IMR-90 (cell line): ENCODE results near the gene KRT78. TPM values are rescaled to one million over a fixed set of nuclear protein-coding genes. Genes with fewer than 3 reads are reported as not detected.

Experiments
- ATAC-seq: fragments of 200-7000 bp; cut with Tn5 transposase; 2 replicates; pipeline ENCODE4 v1.9.1; 2020; ENCODE audit warnings: low read depth, mild to moderate bottlenecking, moderate library complexity
- BruUV-seq: library from RNA; stranded (reverse); fragments of 400-500 nt; replicated peaks from 2 replicates; lab custom pipeline; 2021; lab: Mats Ljungman, UMichigan
- CTCF ChIA-PET: fragments of 300-600 bp; formaldehyde crosslinking; extraction: SDS; loops from one replicate; lab custom pipeline; 2021; ENCODE audit warnings: antibody characterized with exemption; lab: Yijun Ruan, JAX
- POLR2A ChIA-PET: fragments of 300-600 bp; sonication (Branson Sonifier 250); formaldehyde crosslinking; loops from one replicate; lab custom pipeline; 2022; ENCODE audit warnings: antibody characterized with exemption; ENCODE audit not compliant: unreplicated experiment; lab: Charles Lee
- DNase-seq: peaks from one replicate; pipeline ENCODE4 v3.0.0; 2013
- H2AFZ ChIP-seq: replicated peaks from 2 replicates; pipeline ENCODE3; 2013; ENCODE audit warnings: low read length, mild to moderate bottlenecking; ENCODE audit not compliant: poor library complexity
- H2AK5ac ChIP-seq: 2 replicates; pipeline ENCODE4 v1.6.1; 2013; ENCODE audit warnings: low read depth, low read length, inconsistent platforms
- H2AK9ac ChIP-seq: replicated peaks from 2 replicates; pipeline ENCODE3; 2013; ENCODE audit warnings: mild to moderate bottlenecking, low read depth, low read length, moderate library complexity; ENCODE audit not compliant: poor library complexity
- H2BK120ac ChIP-seq: 2 replicates; pipeline ENCODE4 v1.6.1; 2013; ENCODE audit warnings: low read depth, low read length, inconsistent platforms
- H2BK15ac ChIP-seq: 3 replicates; pipeline ENCODE4 v1.6.1; 2013; ENCODE audit warnings: low read depth, low read length, inconsistent platforms
- H2BK20ac ChIP-seq: 2 replicates; pipeline ENCODE4 v1.6.1; 2013; ENCODE audit warnings: low read depth, mild to moderate bottlenecking, inconsistent platforms, low read length, moderate library complexity
- H2BK5ac ChIP-seq: 2 replicates; pipeline ENCODE4 v1.6.1; 2013; ENCODE audit warnings: mild to moderate bottlenecking, low read depth, low read length, inconsistent platforms; ENCODE audit not compliant: poor library complexity, severe bottlenecking
- H3K14ac ChIP-seq: replicated peaks from 2 replicates; pipeline ENCODE4 v1.6.1; 2013; ENCODE audit warnings: low read depth, low read length, inconsistent platforms
- H3K18ac ChIP-seq: 2 replicates; pipeline ENCODE4 v1.6.1; 2013; ENCODE audit warnings: low read depth, low read length, control low read depth
- H3K23ac ChIP-seq: 2 replicates; pipeline ENCODE4 v1.6.1; 2013; ENCODE audit warnings: low read depth, low read length, inconsistent platforms
- H3K27ac ChIP-seq: 2 replicates; pipeline ENCODE4 v1.5.1; 2013; ENCODE audit warnings: mild to moderate bottlenecking, control low read depth, low read length; ENCODE audit not compliant: insufficient read depth
- H3K27me3 ChIP-seq: 2 replicates; pipeline ENCODE4 v1.6.1; 2013; ENCODE audit warnings: low read length; ENCODE audit not compliant: control insufficient read depth, insufficient read depth
- H3K36me3 ChIP-seq: 2 replicates; pipeline ENCODE4 v1.6.1; 2013; ENCODE audit warnings: low read length, mixed read lengths; ENCODE audit not compliant: control insufficient read depth, insufficient read depth
- H3K4ac ChIP-seq: 2 replicates; pipeline ENCODE4 v1.6.1; 2013; ENCODE audit warnings: low read depth, low read length, inconsistent platforms
- H3K4me1 ChIP-seq: 2 replicates; pipeline ENCODE4 v1.6.1; 2013; ENCODE audit warnings: low read length, mixed read lengths; ENCODE audit not compliant: control insufficient read depth, insufficient read depth
- H3K4me2 ChIP-seq: 2 replicates; pipeline ENCODE4 v1.6.1; 2013; ENCODE audit warnings: low read depth, mild to moderate bottlenecking, control low read depth, low read length, moderate library complexity
- H3K4me3 ChIP-seq: 2 replicates; pipeline ENCODE4 v1.5.1; 2013; ENCODE audit warnings: low read depth, mild to moderate bottlenecking, control low read depth, low read length, moderate library complexity; ENCODE audit not compliant: insufficient read depth
- H3K56ac ChIP-seq: 2 replicates; pipeline ENCODE4 v1.6.1; 2013; ENCODE audit warnings: low read length, inconsistent platforms; ENCODE audit not compliant: insufficient read depth; ENCODE audit errors: extremely low read depth
- H3K79me1 ChIP-seq, 2 experiments: 2 replicates each; pipeline ENCODE4 v1.6.1; 2013; ENCODE audit warnings: low read length in 2 of 2, inconsistent platforms in 1 of 2, low read depth in 1 of 2
- H3K9ac ChIP-seq: 2 replicates; pipeline ENCODE4 v1.6.1; 2013; ENCODE audit warnings: low read depth, low read length, control low read depth
- H3K9me1 ChIP-seq: 2 replicates; pipeline ENCODE4 v1.6.1; 2013; ENCODE audit warnings: low read length, inconsistent platforms; ENCODE audit not compliant: insufficient read depth
- H3K9me3 ChIP-seq: 2 replicates; pipeline ENCODE4 v1.6.1; 2013; ENCODE audit warnings: low read length; ENCODE audit not compliant: control insufficient read depth, insufficient read depth
- H4K20me1 ChIP-seq: 2 replicates; pipeline ENCODE4 v1.6.1; 2013; ENCODE audit warnings: low read length, inconsistent platforms; ENCODE audit not compliant: insufficient read depth
- H4K5ac ChIP-seq: 2 replicates; pipeline ENCODE4 v1.6.1; 2013; ENCODE audit warnings: mild to moderate bottlenecking, low read depth, low read length, control low read depth
- H4K8ac ChIP-seq, 2 experiments: 2 replicates each; pipeline ENCODE4 v1.6.1; 2013; ENCODE audit warnings: low read depth in 2 of 2, low read length in 2 of 2, control low read depth in 1 of 2, inconsistent platforms in 1 of 2
- H4K91ac ChIP-seq: 2 replicates; pipeline ENCODE4 v1.6.1; 2013; ENCODE audit warnings: low read depth, low read length, inconsistent platforms; ENCODE audit not compliant: insufficient read depth
- BHLHE40 ChIP-seq: fragments of 150-350 bp; IDR thresholded peaks from 2 replicates; pipeline ENCODE4 v1.6.1; 2016; ENCODE audit warnings: mild to moderate bottlenecking, low read depth, low read length
- CEBPB ChIP-seq: IDR thresholded peaks from 2 replicates; pipeline ENCODE4 v1.6.1; 2012; ENCODE audit warnings: low read depth, low read length, improper control_type of control experiment
- CHD1 ChIP-seq: IDR thresholded peaks from 2 replicates; pipeline ENCODE4 v1.6.1; 2012; ENCODE audit warnings: low read depth, low read length, improper control_type of control experiment
- FOS ChIP-seq: fragments of 150-350 bp; IDR thresholded peaks from 2 replicates; pipeline ENCODE4 v1.6.1; 2016; ENCODE audit warnings: low read depth, low read length
- MXI1 ChIP-seq: IDR thresholded peaks from 2 replicates; pipeline ENCODE4 v1.6.1; 2012; ENCODE audit warnings: low read depth, mild to moderate bottlenecking, low read length, moderate library complexity, borderline replicate concordance
- NFE2L2 ChIP-seq: fragments of 150-350 bp; IDR thresholded peaks from 2 replicates; pipeline ENCODE4 v1.6.1; 2016; ENCODE audit warnings: low read depth, mild to moderate bottlenecking, low read length
- POLR2A ChIP-seq: IDR thresholded peaks from 2 replicates; pipeline ENCODE4 v1.6.1; 2012; ENCODE audit warnings: mild to moderate bottlenecking, low read depth, low read length
- RAD21 ChIP-seq: IDR thresholded peaks from 2 replicates; pipeline ENCODE4 v1.6.1; 2012; ENCODE audit warnings: low read length, improper control_type of control experiment
- RCOR1 ChIP-seq: IDR thresholded peaks from 2 replicates; pipeline ENCODE4 v1.6.1; 2012; ENCODE audit warnings: mild to moderate bottlenecking, low read length, improper control_type of control experiment; ENCODE audit not compliant: insufficient replicate concordance
- RFX5 ChIP-seq: IDR thresholded peaks from 2 replicates; pipeline ENCODE4 v1.8.0; 2012; ENCODE audit warnings: low read depth, mild to moderate bottlenecking, low read length, moderate library complexity
- SMC3 ChIP-seq: fragments of 150-350 bp; IDR thresholded peaks from 2 replicates; pipeline ENCODE4 v1.6.1; 2016; ENCODE audit warnings: low read depth, mild to moderate bottlenecking, antibody characterized with exemption, low read length, moderate library complexity
- WGBS, 2 experiments: methylation state at CpG; one replicate each; pipeline versions ENCODE4 v1.1.5 to v1.1.7; 2013; ENCODE audit warnings: missing lambda C conversion rate in 2 of 2; ENCODE audit not compliant: insufficient read length in 1 of 2; ENCODE audit errors: extremely low coverage in 2 of 2; 5-methylcytosine and 5-hydroxymethylcytosine counted together
- dilution Hi-C: fragments of 300-500 bp; cut with HindIII; formaldehyde crosslinking; loops from one replicate; pipeline ENCODE4 v1.14.3; 2018; ENCODE audit warnings: low sequenced_read_pairs; ENCODE audit not compliant: unreplicated experiment
- in situ Hi-C: fragments of 300-500 bp; cut with MboI; formaldehyde crosslinking; loops from 3 replicates; pipeline ENCODE4 v1.14.3; 2019; ENCODE audit warnings: low sequenced_read_pairs, inconsistent platforms, mixed read lengths
- intact Hi-C: fragments of 100-400 bp; cut with micrococcal nuclease; formaldehyde crosslinking; loops from 2 replicates; pipeline ENCODE4 v1.10.0; 2022
- polyA plus RNA-seq, 3 experiments: library from polyadenylated mRNA; depleted of rRNA; stranded (reverse); fragments of >200 nt; gene quantifications; 2 replicates each; pipeline ENCODE4 v1.2.3, GENCODE V29; 2012; ENCODE audit warnings: low replicate concordance in 1 of 3
- total RNA-seq: library from RNA; depleted of rRNA; stranded (reverse); fragments of >200 nt; gene quantifications from 2 replicates; pipeline ENCODE4 v1.2.3, GENCODE V29; 2012
- TF ChIP-seq, protein P1 (sequence below): fragments of 150-350 bp; IDR thresholded peaks from 2 replicates; pipeline ENCODE4 v1.6.1; 2016; ENCODE audit warnings: low read depth, mild to moderate bottlenecking, low read length, moderate library complexity, borderline replicate concordance
- TF ChIP-seq, protein P2 (sequence below): conservative IDR thresholded peaks from 2 replicates; pipeline ENCODE4 v1.5.1; 2012; ENCODE audit warnings: mild to moderate bottlenecking, low read depth, low read length, improper control_type of control experiment

The KRT78 gene
- total and polyA plus RNA-seq, 2 of the 4 experiments (the other 2 are of a cell fraction), result not detected

- peak overlapping the region; percentile 20; the same call in 1 of the 2 replicates for H2AK5ac ChIP-seq
- H2BK20ac ChIP-seq, result no peak overlapping the region
- no peak overlapping the region for H2AK9ac ChIP-seq
- no peak overlapping the region for H2BK5ac ChIP-seq
- no peak overlapping the region; the same call in 1 of the 2 replicates for H3K4ac ChIP-seq
- no peak overlapping the region for H3K4me2 ChIP-seq
- H3K36me3 ChIP-seq, result no peaks in the 10 kb centered on the region
- no TSS peak for BruUV-seq
- H4K8ac ChIP-seq, result no peak overlapping the region
- intact Hi-C loops (no loop called here), in situ Hi-C loops (no loop called here), dilution Hi-C loops (no loop called here)
- H3K27me3 ChIP-seq, result peaks cover 16% of the 10 kb centered on the region
- no peak overlapping the region for H2AFZ ChIP-seq
- H3K56ac ChIP-seq, result no peak overlapping the region
- no peaks in the 10 kb centered on the region for H3K9me3 ChIP-seq
- POLR2A ChIA-PET, result no interaction called here
- no peak overlapping the region for H2BK15ac ChIP-seq
- H3K9me1 ChIP-seq, result no peaks in the 10 kb centered on the region; the same call in 1 of the 2 replicates
- DNase-seq (no peak), ATAC-seq (peak; percentile 61)
- WGBS, 2 experiments, result 85% methylated on average over 5 of the region's 11 CpGs; no CpG with 5 or more reads in 1 of the 2 experiments
- H4K5ac ChIP-seq, result no peak overlapping the region
- H3K9ac ChIP-seq, result no peak overlapping the region
- no peak overlapping the region for H3K14ac ChIP-seq
- TF ChIP-seq BHLHE40 (no peak), RAD21 (no peak), MXI1 (no peak), CHD1 (no peak), SMC3 (no peak), CEBPB (no peak), FOS (no peak), RCOR1 (no peak), NFE2L2 (no peak), POLR2A (no peak), RFX5 (no peak)
- TF ChIP-seq, protein P1, sequence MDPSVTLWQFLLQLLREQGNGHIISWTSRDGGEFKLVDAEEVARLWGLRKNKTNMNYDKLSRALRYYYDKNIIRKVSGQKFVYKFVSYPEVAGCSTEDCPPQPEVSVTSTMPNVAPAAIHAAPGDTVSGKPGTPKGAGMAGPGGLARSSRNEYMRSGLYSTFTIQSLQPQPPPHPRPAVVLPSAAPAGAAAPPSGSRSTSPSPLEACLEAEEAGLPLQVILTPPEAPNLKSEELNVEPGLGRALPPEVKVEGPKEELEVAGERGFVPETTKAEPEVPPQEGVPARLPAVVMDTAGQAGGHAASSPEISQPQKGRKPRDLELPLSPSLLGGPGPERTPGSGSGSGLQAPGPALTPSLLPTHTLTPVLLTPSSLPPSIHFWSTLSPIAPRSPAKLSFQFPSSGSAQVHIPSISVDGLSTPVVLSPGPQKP, result no peak
- TF ChIP-seq, protein P2, sequence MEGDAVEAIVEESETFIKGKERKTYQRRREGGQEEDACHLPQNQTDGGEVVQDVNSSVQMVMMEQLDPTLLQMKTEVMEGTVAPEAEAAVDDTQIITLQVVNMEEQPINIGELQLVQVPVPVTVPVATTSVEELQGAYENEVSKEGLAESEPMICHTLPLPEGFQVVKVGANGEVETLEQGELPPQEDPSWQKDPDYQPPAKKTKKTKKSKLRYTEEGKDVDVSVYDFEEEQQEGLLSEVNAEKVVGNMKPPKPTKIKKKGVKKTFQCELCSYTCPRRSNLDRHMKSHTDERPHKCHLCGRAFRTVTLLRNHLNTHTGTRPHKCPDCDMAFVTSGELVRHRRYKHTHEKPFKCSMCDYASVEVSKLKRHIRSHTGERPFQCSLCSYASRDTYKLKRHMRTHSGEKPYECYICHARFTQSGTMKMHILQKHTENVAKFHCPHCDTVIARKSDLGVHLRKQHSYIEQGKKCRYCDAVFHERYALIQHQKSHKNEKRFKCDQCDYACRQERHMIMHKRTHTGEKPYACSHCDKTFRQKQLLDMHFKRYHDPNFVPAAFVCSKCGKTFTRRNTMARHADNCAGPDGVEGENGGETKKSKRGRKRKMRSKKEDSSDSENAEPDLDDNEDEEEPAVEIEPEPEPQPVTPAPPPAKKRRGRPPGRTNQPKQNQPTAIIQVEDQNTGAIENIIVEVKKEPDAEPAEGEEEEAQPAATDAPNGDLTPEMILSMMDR, result no peak
- CTCF ChIA-PET, result no interaction called here
- H3K18ac ChIP-seq, result no peak overlapping the region
- H3K4me1 ChIP-seq, result 0 out of 2 replicates have a peak, but pooled peaks cover 2% of the 10 kb centered on the region
- no peak overlapping the region for H3K4me3 ChIP-seq
- H3K27ac ChIP-seq, result no peak overlapping the region
- H3K79me1 ChIP-seq, result no peaks in the 10 kb centered on the region
- no peak overlapping the region for H3K23ac ChIP-seq
- no peaks in the 10 kb centered on the region for H4K20me1 ChIP-seq
- no peak overlapping the region for H2BK120ac ChIP-seq
- H4K91ac ChIP-seq, result no peak overlapping the region
Observed at GRCh38 chr12:52826611-52827498, 21.9 kb downstream of the KRT78 start.
